ENCODE results near the gene RAB7B. TPM values are rescaled to one million over a fixed set of nuclear protein-coding genes. Genes with fewer than 3 reads are reported as not detected.
"Not testable (repeated sequence)": the region's sequence is repeated elsewhere in the genome, so short reads cannot be mapped to it uniquely, and the experiment has no call there.

Gene RAB7B, protein sequence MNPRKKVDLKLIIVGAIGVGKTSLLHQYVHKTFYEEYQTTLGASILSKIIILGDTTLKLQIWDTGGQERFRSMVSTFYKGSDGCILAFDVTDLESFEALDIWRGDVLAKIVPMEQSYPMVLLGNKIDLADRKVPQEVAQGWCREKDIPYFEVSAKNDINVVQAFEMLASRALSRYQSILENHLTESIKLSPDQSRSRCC
- total RNA-seq = 4.4 and 4.5 TPM in 2 replicates
- long read RNA-seq, transcript RAB7B-202 (5 exons, 3,014 nt) = major isoform, 7 of 19 reads
- long read RNA-seq, partial matches to known transcripts = 3 of 19 reads
- long read RNA-seq, other reads (novel, unspliced or antisense) = 7 of 19 reads

DNA sequence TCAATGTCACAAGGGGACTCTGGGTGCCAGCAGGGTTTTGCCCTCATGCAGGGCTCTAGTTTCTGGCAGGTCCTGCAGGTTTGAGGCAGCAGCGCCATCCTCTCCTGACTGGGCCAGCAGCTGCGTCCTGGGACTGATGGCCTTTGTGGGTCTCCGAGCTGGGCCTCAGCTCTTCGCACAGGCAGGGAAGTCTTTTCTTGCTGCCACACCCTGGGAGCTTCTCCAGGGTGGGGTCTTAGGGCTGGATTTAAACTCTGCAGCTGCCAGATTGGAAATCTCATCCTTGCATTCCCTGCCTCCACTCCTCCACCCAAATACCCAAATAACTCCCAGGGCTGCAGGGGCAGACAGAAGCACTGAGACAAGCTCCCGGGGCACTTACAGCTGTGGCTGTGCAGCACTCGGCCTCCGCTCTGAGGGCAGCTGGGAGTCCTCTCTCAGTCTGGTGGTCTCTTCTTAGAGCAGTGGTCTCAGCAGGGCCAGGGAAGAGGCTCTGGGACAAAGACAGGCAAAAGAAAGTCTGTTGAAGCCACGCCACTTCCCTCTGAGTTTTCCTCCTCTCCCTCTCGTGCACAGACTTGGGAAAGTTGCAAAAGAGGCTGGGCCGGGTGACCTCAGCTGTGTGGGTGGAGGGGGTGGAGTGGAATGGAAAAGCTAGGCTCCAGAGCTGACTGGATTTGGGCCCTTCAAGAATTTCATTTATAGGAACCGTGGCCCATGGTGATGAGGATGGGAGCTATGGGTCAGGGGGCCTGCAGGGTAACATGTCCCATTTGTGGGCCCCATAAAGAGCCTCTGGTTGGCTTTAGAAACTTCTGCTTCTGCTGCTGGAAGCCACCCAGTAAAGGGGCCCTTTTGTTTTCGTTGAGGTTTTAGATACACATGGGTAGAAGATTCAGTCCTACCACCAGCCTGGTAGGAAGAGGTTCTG, at the start of gene RAB7B:
Gene RAB7B, minus strand, starts transcription at position 525 of the 931 bp plus-strand sequence. CDS start 9,260 bp downstream, outside the sequence.
- Mint-ChIP-seq H3K36me3 (ENCODE audit: low read depth) (peaks cover 5% of the 10 kb centered on the region), H3K4me1 (peaks cover 51% of the 10 kb centered on the region), H3K27me3 (ENCODE audit: low read depth) (peaks cover 3% of the 10 kb centered on the region), H3K9me3 (peaks cover 10% of the 10 kb centered on the region), H3K4me3 (no peak within 1 kb of the TSS), H3K27ac (ENCODE audit: unreplicated experiment) (peak within 1 kb of the TSS; percentile 55)
- TF ChIP-seq, protein P1, sequence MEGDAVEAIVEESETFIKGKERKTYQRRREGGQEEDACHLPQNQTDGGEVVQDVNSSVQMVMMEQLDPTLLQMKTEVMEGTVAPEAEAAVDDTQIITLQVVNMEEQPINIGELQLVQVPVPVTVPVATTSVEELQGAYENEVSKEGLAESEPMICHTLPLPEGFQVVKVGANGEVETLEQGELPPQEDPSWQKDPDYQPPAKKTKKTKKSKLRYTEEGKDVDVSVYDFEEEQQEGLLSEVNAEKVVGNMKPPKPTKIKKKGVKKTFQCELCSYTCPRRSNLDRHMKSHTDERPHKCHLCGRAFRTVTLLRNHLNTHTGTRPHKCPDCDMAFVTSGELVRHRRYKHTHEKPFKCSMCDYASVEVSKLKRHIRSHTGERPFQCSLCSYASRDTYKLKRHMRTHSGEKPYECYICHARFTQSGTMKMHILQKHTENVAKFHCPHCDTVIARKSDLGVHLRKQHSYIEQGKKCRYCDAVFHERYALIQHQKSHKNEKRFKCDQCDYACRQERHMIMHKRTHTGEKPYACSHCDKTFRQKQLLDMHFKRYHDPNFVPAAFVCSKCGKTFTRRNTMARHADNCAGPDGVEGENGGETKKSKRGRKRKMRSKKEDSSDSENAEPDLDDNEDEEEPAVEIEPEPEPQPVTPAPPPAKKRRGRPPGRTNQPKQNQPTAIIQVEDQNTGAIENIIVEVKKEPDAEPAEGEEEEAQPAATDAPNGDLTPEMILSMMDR (conservative IDR thresholded peaks at IDR 0.05) = no peak
- no peak for DNase-seq (ENCODE audit: low read depth, low spot score)

GRCh38 chr1:206052231-206052865, 49.2 kb upstream of the RAB7B start:
- Mint-ChIP-seq H3K27ac (ENCODE audit: unreplicated experiment) (peak overlapping the region; percentile 20), H3K4me1 (peaks cover 20% of the 10 kb centered on the region)
- not testable (repeated sequence) for H3K4me3 Mint-ChIP-seq; H3K27me3 Mint-ChIP-seq (ENCODE audit: low read depth); DNase-seq (ENCODE audit: low read depth, low spot score); H3K9me3 Mint-ChIP-seq; H3K36me3 Mint-ChIP-seq (ENCODE audit: low read depth)

GRCh38 chr1:206050655-206051235, 47.5 kb upstream of the RAB7B start:
- Mint-ChIP-seq H3K27me3 (ENCODE audit: low read depth) (no peaks in the 10 kb centered on the region), H3K27ac (ENCODE audit: unreplicated experiment) (no peak overlapping the region), H3K36me3 (ENCODE audit: low read depth) (no peaks in the 10 kb centered on the region), H3K9me3 (no peaks in the 10 kb centered on the region), H3K4me1 (peaks cover 16% of the 10 kb centered on the region), H3K4me3 (no peak overlapping the region)
- DNase-seq (ENCODE audit: low read depth, low spot score) = no peak
- TF ChIP-seq, protein P1 (conservative IDR thresholded peaks at IDR 0.05) = no peak

- H3K9me3 Mint-ChIP-seq = no peaks in the 10 kb centered on the region
- no peak for DNase-seq (ENCODE audit: low read depth, low spot score)
- no peak overlapping the region for H3K4me3 Mint-ChIP-seq
- TF ChIP-seq, protein P1 (conservative IDR thresholded peaks at IDR 0.05) = no peak
- H3K36me3 Mint-ChIP-seq (ENCODE audit: low read depth) = no peaks in the 10 kb centered on the region
- H3K27ac Mint-ChIP-seq (ENCODE audit: unreplicated experiment) = no peak overlapping the region
- H3K4me1 Mint-ChIP-seq = peaks cover 9% of the 10 kb centered on the region
- no peaks in the 10 kb centered on the region for H3K27me3 Mint-ChIP-seq (ENCODE audit: low read depth)
Measured at GRCh38 chr1:206049919-206050600, 46.9 kb upstream of the RAB7B start.

DNA sequence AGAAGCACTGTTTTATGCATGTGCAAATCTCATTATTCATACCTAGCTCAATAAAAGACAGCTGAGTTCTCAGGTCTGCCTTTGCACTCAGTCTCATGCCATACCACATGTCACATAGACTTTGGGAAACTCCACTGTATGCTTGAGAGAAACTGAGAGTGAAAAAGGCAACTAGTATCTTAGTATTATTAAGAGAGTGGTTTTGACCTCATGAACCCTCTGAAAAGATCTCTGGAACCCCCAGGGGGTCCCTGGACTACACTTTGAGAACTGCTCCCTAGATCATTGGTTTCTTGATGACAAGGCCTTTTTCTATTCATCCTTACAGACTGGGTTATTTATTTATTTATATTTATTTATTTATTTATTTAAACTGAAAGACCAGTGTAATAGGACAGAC, 46.1 kb upstream of the RAB7B start:
- Mint-ChIP-seq H3K4me1 (peaks cover 8% of the 10 kb centered on the region), H3K9me3 (no peaks in the 10 kb centered on the region), H3K27me3 (ENCODE audit: low read depth) (no peaks in the 10 kb centered on the region), H3K4me3 (no peak overlapping the region), H3K36me3 (ENCODE audit: low read depth) (no peaks in the 10 kb centered on the region), H3K27ac (ENCODE audit: unreplicated experiment) (no peak overlapping the region)
- DNase-seq (ENCODE audit: low read depth, low spot score) = no peak
- TF ChIP-seq, protein P1 (conservative IDR thresholded peaks at IDR 0.05) = no peak
